Left renal cortex interstitium (tissue), 4 donors: Measurements from ENCODE around the gene SPEM2. TPM values are rescaled to one million over a fixed set of nuclear protein-coding genes. Genes with fewer than 3 reads are reported as not detected.

Source experiments
- DNase-seq, 4 donors: peaks; one replicate each; pipeline ENCODE4 v3.0.0-alpha.2; 2013; ENCODE audit warnings: low read depth in 4 of 4, low spot score in 2 of 4, missing footprints in 1 of 4
- polyA plus RNA-seq, 4 donors: library from polyadenylated mRNA; unstranded; fragments of 120-200 nt; gene quantifications; one replicate each; pipeline ENCODE4 v1.2.1, GENCODE V29; 2013; ENCODE audit not compliant: insufficient read length in 4 of 4

The SPEM2 gene
- polyA plus RNA-seq, 4 donors = 0.06 TPM; not detected in 3

DNA sequence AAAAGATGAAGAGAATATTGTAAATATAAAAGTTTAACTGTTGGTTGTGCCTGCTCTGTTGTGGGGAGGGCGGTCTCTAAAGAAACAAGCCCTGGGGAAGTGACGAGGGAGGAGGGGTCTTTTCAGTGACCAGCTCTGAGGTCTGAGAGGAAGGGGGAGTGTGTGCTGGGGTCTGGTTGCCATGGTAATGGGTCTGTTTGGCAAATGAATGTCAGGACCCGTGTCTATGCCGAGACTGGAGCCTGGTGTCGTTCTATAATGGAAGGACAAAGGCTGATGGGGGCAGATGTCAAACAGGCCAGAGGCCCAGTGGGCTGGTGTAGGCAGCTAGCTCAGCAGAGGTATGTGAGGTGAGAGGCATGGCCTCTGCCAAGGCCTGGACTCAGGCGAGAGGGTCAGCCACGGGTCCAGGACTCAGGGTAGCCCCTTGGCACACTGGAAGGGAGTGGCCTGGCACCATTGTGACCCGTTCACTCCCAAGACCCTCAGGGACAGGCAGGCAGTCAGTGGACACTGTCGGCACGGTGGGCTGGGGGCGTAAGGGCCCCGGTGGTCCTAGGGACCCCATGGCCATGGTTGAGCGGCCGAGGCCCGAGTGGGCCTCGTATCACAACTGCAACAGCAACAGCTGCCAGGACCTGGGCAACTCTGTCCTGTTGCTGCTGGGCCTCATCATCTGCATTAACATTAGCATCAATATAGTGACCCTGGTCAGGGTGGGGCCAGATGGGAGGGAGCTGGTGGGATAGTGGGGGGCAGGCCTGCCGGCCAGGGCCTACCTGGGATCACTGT, 5.4 kb upstream of the SPEM2 start, which contains the start of gene SPEM1:
Gene SPEM1, plus strand, starts transcription at position 506 of the 792 bp plus-strand sequence. Its CDS starts 61 bp downstream, at position 567.
- peak in 2 of 4 donors; percentile 11 to 29 for DNase-seq

DNA sequence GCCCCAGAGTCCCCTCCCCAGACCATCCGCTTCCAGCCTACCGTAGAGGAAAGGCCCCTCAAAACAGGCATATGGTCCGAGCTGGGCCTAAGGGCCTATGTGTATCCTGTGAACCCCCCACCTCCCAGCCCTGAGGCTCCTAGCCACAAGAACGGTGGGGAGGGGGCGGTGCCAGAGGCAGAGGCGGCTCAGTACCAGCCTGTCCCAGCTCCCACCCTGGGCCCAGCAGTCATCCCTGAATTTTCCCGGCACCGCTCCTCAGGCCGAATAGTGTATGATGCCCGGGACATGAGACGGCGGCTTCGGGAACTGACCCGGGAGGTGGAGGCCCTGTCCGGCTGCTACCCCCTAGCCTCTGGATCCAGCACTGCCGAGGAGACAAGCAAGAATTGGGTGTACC, 4.2 kb upstream of the SPEM2 start:
- no peak for DNase-seq

DNA sequence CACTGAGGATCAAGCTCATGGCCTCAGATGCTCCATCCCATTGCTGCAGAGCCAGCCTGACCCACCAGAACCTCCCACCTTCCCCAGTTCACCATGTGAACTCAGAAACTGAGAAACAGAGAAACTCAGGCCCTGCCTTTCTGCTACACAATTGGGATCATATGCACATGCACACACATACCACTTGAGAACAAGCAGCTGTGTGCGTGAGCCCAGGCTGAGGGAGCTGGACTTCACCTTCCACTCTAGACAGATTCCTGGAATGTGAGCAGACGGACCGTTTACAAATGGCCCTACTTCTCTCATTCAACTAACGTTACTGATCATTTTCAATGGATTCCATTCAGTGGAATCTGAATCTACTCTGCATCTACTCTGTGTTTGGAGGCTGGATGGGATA, 1.7 kb upstream of the SPEM2 start:
- no peak for DNase-seq

DNA sequence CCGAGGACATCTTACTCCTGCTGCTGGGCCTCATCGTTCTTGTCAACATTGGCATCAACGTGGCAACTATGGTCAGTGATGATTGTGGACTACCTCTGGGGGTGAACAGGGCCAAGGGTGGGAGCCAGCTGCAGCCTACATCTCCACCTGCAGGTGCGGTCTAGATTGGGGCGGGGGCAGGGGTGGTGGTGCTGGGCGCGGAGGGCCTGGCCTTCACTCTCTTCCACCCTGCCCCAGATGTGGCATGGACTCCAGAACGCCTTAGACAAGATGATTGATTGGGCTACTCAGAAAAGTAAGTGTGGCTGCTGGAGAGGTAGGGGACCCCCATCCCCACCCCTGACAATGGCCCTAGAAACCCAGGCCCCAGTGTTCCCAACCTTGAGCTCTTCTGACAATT, 340 bp downstream of the SPEM2 start:
- DNase-seq = no peak

DNA sequence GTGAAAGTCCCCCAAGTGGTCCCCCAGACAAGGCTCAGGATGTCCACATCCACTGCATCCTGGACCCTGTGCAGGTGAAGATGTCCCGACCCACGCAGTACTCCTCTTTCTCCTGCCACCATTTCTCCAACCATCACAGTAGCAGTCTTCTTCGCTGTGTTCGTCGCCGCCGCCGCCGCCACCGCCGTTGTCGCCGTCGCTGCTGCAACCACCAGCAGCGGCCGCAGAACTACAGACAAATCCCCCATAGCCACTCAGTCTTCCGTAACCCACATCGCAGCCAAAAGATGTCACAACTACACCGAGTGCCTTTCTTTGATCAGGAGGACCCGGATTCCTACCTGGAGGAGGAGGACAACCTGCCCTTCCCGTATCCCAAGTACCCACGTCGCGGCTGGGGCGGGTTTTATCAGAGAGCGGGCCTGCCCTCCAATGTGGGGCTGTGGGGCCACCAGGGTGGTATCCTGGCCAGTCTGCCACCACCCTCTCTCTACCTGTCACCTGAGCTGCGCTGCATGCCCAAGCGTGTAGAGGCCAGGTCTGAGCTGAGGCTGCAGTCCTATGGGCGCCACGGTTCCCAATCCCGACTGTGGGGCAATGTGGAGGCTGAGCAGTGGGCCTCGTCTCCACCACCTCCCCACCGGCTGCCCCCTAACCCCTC, 917 bp downstream of the SPEM2 start:
- no peak for DNase-seq

DNA sequence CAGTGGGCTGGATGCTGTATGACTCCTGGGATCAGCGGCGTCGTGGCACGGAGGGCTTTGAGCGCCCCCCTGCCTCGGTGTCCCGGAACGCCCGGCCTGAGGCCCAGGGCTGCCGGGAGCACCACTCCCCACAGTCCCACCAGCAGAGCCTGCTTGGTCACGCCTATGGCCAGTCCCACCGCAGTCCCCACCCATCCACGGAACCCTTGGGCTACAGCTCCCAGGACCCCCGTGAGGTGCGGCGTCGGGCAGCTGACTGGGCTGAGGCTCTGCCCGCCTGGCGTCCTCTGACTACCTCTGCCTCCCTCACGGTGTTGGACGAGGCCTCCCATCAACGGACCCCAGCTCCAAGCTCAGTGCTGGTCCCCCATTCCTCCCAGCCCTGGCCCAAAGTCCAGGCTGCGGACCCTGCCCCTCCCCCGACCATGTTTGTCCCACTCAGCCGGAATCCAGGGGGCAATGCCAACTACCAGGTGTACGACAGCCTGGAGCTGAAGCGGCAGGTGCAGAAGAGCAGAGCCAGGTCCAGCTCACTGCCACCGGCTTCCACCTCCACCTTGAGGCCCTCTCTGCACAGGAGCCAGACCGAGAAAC, 1.6 kb downstream of the SPEM2 start:
- no peak for DNase-seq

DNA sequence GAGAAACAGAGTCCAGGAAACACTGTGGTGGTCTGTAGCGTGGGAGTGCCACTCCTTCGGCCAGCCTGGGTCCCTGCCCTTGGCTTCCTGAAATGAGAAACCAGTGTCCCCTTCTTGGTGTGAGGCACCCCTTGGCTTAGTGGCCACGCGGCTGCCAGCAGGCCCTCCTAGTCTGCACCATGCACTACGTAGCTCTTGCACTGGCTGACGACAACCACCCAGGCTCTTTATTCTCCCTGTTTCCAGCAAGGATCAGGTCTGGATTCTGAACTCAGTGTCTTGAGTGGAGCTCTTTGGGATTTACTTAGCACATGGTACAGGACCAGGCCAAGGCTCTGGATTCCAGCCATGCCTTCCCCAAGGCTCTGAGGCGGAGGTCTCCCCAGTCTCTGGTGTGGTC, 2.1 kb downstream of the SPEM2 start:
- no peak for DNase-seq

DNA sequence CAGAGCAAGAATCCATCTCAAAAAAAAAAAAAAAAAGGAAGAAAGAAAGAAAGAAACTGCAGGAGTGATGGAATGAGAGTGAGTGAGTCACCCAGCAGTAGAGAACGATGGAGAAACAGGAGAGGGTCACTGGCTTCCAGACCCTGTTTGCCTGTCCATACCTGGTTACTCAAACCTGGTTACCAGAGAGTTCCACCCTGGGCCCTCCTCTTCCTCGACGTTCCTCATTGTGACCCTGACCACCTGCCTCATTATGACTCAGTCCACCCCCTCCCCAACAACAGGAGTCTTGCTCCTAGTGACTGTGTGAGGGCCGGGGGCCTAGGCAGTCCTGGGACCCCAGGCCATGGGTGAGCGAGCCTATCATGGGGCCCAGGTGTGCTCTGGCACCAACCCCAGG, 3.1 kb downstream of the SPEM2 start, which contains the start of gene SPEM3:
Gene SPEM3, plus strand, starts transcription at position 301 of the 400 bp plus-strand sequence. Its CDS starts 46 bp downstream, at position 347.
- no peak for DNase-seq

DNA sequence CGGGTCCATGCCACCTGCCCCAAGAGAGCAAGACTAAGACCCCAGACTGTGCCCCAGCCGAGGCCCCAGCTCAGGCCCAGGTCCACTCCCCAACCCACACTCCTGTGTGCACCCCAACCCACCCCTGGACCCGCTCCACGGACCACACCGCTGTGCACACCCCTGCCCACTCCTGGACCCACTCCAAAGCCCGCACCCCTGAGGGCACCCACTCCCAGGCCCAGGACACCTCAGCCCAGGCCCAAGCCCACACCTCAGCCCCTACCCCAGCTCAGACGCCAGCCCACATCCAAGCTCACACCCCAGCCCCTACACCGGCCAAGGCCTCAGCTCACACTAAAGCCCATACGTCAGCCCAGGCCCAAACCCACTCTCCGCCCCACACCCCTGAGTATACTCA, 4.3 kb downstream of the SPEM2 start:
- no peak for DNase-seq

DNA sequence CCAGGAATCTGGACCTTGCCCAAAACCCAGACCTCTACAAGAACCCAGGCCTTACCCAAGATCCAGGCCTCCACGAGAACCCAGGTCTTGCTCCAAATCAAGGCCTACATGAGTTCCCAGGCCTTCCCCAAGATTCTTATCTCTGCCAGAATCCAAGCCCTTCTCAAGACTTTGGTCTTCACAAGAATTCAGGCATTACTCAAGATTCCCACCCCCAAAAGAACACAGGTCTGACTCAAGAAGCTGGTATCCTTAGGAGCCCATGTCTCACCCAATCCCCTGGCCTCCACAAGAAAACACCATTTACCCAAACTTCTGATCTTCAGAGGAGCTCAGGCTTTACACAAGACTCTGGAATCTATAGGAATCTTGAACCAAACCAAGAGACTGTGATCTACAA, 5.8 kb downstream of the SPEM2 start:
- DNase-seq = no peak

DNA sequence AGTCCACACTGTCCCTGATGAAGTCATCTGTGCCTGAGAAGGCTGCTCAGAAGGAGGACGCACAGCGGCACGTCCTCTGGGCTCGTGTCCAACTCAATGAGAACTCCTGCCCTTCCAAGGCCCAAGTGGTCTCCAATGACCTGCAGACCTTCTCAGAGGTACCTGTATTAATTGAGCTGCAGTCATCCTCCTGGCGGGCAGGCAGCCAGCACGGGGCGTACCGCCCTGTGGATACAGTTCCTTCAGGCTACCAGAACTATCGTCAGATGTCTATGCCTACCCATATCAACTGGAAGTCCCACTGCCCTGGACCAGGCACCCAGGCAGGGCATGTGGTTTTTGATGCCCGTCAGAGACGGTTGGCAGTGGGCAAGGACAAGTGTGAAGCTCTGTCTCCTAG, 6.9 kb downstream of the SPEM2 start:
- DNase-seq = no peak

DNA sequence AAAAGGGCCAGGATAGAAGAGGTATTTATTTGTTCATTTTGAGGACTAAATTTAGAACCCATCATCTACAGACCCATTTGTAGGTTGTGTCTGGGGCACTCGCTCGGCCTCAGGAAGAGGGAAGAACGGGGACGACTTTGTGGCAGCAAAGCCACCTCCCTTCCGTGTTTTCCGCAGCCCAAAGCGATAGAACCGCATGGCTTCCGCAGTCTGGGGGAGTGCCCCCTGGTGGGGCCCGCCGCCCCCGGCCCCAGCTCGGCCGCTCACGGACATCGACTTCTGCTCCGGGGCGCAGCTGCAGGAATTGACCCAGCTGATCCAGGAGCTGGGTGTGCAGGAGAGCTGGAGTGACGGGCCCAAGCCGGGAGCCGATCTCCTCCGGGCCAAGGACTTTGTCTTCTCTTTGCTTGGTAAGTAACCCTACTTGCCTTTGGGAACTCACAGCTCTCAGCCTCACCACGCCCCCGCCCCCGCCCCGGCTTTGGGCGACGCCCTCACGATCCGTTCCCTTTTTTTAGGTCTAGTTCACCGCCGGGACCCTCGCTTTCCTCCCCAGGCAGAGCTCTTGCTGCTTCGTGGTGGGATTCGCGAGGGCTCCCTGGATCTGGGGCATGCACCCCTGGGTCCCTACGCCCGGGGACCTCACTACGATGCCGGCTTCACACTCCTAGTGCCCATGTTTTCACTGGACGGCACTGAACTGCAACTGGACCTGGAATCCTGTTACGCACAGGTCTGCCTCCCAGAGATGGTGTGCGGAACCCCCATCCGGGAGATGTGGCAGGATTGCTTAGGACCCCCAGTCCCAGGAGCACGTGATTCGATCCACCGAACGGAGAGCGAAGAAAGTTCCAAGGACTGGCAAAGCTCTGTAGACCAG, 10.5 kb downstream of the SPEM2 start:
- peak in 1 of 4 donors; percentile 21 for DNase-seq

DNA sequence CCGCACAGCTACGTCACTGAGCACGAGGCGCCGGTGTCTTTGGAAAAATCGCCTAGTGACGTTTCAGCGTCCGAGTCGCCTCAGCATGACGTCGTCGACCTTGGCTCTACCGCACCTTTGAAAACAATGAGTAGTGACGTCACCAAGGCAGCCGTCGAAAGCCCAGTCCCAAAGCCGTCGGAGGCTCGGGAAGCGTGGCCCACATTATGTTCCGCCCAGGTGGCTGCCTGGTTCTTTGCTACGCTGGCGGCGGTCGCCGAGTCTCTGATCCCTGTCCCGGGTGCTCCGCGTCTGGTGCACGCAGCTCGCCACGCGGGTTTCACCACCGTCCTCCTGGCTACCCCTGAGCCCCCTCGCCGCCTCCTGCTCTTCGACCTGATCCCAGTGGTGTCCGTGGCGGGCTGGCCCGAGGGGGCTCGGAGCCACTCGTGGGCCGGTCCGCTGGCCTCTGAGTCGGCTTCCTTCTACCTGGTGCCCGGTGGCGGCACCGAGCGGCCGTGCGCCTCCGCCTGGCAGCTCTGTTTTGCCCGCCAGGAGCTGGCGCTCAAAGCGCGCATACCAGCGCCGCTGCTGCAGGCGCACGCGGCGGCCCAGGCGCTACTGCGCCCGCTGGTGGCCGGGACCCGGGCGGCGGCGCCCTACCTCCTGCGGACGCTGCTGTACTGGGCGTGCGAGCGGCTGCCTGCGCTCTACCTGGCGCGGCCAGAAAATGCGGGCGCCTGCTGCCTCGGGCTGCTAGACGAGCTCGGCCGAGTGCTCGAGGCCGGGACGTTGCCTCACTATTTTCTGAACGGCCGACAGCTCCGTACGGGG, 11.3 kb downstream of the SPEM2 start:
- DNase-seq = peak in 2 of 4 donors; percentile 66 to 73

DNA sequence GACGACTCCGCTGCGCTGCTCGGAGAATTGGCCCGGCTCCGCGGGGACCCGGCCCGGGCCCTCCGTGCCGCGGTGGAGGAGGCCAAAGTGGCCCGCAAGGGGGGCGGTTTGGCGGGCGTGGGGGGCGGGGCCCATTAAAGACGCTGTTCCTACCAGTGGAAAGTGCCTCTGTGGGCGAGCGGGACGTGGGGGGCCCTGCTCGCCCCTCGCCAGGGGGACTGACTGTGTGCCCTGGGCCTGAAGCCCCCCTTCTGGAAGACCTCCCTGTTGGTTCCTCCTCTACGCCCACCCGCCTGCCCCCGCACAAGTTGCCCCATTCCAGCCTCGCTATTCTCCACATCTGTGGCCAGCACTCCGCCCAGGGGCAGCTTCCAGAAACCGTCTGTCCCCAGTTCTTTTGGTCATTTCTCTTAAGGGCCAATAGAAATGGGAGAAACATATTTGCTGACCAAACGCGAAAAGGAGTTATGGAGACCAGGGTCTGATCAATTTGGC, 12.0 kb downstream of the SPEM2 start:
- no peak for DNase-seq

DNA sequence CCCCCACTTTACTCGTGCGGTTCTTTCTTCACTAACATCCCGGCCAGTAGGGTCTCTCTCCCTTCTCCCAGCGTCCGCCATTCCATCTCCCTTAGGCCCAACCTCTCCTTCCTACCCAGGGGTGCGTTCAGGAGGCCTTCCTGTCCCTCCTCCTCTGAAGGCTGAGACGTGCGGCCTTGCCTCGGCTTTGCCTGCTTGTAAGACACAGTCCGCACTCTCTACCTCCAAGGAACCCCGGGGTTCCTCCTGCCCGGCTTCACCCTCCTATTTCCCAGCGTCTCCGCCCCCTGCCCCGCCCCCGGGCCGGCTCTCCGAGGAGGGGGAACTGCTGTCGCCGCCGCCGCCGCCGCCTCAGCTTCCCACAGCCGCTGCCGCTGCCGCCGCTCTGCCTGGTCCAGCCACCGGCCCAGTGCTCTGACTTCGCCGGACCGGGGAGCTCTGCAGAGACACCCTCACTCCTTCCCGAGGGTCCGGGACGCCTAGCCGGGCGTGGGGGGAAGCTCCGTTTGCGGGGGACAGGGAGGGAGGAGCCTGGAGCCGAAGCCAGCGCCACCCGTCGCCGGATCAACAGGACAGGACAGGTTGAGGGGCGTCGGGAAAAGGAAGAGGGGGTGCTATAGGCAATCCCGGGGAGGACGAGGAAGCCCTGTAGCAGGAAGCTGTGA, 12.7 kb downstream of the SPEM2 start:
- DNase-seq = peak in 2 of 4 donors; percentile 28 to 42

DNA sequence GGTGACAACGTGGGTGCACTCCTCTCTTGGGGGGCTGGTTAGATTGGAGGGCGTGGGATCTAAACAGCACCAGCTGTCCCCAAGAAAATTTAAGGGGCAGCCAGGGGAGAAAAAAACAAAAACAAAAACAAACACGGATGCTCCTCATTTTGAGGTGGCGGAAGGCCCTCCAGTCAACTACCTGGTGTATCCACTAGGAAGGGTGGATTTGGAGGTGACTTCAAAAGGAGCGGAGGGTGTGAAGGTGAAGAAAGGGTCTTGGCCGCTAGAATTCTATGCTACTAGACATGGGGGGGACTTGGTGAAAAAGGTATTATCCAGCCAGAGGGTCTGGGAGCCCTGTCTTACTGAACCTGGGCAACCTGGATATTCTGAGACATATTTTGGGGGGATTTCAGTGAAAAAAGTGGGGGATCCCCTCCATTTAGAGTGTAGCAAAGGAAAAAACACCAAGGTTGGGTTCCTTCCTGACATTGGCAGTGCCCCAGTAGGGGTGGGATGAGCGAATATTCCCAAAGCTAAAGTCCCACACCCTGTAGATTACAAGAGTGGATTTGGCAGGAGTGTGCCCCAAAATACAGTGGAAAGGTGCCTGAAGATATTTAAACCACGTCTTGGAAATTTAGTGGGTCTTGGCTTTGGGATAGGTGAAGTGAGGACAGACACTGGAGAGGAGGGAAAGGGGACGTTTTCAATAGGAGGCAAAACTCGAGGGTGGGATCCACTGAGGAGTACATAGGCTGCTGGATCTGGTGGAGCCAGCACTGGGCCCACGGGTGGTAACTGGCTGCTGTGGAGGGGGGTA, 13.4 kb downstream of the SPEM2 start:
- no peak for DNase-seq

DNA sequence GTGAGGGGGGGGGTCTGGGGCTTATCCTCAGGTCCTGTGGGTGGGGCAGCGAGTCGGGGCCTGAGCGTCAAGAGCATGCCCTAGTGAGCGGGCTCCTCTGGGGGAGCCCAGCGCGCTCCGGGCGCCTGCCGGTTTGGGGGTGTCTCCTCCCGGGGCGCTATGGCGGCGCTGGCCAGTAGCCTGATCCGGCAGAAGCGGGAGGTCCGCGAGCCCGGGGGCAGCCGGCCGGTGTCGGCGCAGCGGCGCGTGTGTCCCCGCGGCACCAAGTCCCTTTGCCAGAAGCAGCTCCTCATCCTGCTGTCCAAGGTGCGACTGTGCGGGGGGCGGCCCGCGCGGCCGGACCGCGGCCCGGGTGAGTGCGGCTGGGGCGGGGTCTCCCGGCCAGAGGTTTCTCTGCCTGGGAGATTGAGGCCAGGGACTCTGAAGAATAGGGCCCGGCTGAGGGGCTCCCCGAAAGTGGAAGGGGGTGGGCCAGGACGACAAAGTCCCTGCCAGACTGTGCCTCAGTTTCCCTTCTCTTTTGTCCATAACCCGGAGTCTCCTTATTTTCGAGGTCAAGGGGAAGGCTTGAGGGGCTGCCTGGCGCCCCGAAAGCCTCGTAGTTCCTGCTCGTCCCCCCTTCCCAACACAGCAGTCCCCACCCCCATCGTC, 14.2 kb downstream of the SPEM2 start, which contains the start of gene FGF11:
Gene FGF11, plus strand, starts transcription at position 51 of the 651 bp plus-strand sequence. Its CDS starts 109 bp downstream, at position 160.
- no peak for DNase-seq
